ENCODE measurements around the gene PTTG1.

Gene PTTG1

GRCh38 chr5:160452795-160453194, 31.1 kb downstream of the PTTG1 start:
- in situ Hi-C loops (cut with HindIII; ENCODE audit: low sequenced_read_pairs) = no loop called here

- in situ Hi-C loops (cut with HindIII; ENCODE audit: low sequenced_read_pairs) = no loop called here
These were observed 32.1 kb downstream of the PTTG1 start for GRCh38 chr5:160453751-160454150.

- in situ Hi-C loops (cut with HindIII; ENCODE audit: low sequenced_read_pairs) = no loop called here
These were observed 33.9 kb downstream of the PTTG1 start for GRCh38 chr5:160455600-160455999.

DNA sequence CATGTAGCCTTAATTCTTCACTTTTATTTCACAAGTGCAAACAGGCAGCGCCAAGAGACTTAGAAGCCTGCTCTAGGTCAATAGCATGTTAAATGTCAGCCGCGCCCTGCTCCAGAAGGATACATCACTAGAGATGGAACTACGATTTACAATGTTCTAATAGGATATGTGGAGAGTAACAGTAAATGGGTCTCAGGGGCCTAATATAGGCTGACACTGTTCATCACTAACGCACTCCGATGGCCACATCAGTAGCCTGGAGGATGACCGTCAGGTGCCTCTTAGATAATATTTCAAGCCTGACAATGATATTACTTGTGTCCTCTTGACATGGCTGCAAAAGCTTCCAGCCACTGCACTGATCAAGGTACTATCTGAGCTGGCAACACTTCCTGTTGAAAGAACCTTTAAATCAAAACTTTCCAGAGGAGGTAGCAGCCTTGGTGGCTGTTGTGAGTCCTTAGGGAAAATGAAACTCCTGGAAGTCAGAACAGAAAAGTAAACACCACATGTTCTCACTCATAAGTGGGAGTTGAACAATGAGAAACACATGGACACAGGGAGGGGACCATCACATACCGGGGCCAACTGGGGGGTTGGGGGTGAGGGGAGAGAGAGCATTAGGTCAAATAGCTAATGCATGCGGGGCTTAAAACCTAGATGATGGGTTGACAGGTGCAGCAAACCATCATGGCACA, 35.0 kb downstream of the PTTG1 start:
- in situ Hi-C loops (cut with HindIII; ENCODE audit: low sequenced_read_pairs) = no loop called here

GRCh38 chr5:160457252-160457651, 35.6 kb downstream of the PTTG1 start:
- in situ Hi-C loops (cut with HindIII; ENCODE audit: low sequenced_read_pairs) = no loop called here

DNA sequence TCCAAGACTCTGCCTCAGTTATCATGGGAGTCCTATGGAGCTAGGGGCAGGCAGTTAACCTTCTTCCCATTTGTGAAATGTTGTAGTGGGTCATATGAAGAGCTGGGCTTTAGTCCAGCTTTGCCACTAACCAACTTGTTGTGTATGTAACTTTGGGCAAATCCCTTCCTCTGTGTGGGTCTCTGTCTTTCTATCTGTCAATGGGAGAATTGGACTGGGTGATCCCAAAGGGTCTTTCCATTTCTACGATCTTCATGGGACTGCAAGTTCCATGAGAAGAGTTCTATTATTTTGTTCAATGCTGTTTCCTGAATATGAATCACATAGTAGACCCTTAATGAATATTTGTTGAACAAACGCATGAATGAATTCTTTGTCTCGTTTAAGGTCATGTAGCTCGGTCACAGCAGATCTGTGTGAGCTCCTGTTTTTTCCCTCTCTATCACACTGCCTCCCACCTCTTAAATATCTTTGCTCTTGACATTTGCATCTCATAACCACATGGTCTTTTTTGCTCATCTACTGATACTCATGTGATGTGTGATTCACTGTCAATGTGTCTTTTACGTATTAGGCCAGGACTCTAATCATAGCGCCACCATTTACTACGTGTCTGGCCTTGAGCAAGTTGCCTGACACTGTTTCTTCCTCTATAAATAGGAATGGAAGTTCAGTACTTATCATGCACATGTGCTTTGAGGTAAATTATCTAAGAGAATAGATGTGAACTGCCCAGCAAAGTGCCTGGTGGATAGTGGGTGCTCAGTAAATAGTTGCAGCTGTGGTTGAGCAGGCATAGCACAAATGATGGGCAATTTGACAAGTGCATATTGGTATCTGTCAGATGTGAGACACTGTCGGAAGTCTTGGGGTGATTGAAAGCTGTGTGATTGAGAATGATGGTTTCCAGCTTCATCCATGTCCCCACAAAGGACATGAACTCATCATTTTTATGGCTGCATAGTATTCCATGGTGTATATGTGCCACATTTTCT, 37.4 kb downstream of the PTTG1 start:
- in situ Hi-C loops (cut with HindIII; ENCODE audit: low sequenced_read_pairs) = no loop called here

- in situ Hi-C loops (cut with HindIII; ENCODE audit: low sequenced_read_pairs) = no loop called here
These were observed 38.9 kb downstream of the PTTG1 start for GRCh38 chr5:160460377-160461049.

DNA sequence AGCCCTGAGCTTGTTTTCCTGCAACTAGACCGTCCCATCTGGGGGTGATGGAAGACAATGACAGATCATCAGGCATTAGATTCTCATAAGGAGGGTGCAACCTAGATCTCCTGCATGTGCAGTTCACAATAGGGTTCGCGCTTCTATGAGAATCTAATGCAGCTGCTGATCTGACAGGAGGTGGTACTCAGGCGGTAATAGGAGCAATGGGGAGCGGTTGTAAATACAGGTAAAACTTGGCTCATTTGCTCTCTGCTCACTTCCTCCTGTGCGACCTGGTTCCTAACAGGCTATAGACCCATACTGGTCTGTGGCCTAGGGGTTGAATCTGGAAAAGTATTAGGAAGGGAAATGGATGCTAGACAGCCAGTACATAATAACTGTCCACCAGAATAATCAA, 39.7 kb downstream of the PTTG1 start:
- in situ Hi-C loops (cut with HindIII; ENCODE audit: low sequenced_read_pairs) = no loop called here

GRCh38 chr5:160462167-160462566, 40.5 kb downstream of the PTTG1 start:
- in situ Hi-C loops (cut with HindIII; ENCODE audit: low sequenced_read_pairs) = no loop called here

- in situ Hi-C loops (cut with HindIII; ENCODE audit: low sequenced_read_pairs) = no loop called here
These were observed 41.6 kb downstream of the PTTG1 start for GRCh38 chr5:160463227-160463626.

DNA sequence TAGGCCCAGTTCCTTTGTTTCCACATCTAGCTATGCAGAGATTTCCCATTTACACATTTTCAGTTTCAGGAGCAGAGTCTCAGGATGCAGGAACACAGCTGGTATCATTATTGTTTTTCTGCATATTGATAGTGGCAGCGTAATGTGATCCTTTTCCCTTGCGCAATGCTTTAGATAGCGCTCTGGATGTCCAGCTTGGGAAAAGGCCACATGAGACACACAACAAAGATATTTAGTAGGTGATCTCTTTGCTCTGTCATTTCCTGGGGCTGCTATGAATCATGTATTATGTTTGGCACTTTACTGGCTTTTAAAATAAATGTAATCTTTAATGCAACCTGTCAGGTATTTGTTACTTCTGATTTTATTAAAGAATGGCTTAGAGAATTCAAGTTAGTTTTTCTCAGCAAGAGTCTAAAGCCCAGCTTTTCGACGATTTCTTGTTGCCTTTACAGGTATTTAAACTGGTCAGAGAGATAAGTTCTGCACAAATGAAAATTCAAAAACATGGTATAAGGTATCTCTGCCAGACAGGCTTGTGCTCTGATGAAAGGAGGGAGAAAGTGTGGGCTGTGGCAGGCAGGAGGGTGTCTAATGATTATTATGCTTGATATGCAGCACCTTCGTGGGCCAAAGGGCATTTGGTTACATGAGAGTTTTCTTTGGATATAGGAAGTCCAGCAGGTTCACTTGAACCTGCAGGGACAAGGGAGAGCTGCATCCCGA, 42.2 kb downstream of the PTTG1 start:
- in situ Hi-C loops (cut with HindIII; ENCODE audit: low sequenced_read_pairs) = no loop called here

DNA sequence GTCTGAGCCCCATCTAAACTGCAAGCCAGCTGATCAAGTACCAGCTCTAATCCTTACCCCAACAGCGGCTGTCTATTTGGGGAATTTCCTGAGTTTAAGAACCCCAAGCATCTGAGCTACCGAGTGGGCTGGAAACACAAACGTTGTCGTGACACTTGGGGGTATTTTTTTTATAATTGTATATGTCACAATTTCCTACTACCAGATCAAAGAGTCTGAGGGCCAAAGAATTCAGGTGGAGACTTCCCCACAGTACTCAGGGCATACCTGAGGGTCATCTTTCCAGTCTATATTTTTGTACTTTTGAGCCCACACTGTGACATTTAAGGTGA, 42.8 kb downstream of the PTTG1 start:
- in situ Hi-C loops (cut with HindIII; ENCODE audit: low sequenced_read_pairs) = no loop called here

- in situ Hi-C loops (cut with HindIII; ENCODE audit: low sequenced_read_pairs) = no loop called here
These were observed 44.5 kb downstream of the PTTG1 start for GRCh38 chr5:160466116-160466515.

GRCh38 chr5:160466889-160467554, 45.4 kb downstream of the PTTG1 start:
- in situ Hi-C loops (cut with HindIII; ENCODE audit: low sequenced_read_pairs) = no loop called here

GRCh38 chr5:160467555-160468362, 46.1 kb downstream of the PTTG1 start:
- in situ Hi-C loops (cut with HindIII; ENCODE audit: low sequenced_read_pairs) = no loop called here

DNA sequence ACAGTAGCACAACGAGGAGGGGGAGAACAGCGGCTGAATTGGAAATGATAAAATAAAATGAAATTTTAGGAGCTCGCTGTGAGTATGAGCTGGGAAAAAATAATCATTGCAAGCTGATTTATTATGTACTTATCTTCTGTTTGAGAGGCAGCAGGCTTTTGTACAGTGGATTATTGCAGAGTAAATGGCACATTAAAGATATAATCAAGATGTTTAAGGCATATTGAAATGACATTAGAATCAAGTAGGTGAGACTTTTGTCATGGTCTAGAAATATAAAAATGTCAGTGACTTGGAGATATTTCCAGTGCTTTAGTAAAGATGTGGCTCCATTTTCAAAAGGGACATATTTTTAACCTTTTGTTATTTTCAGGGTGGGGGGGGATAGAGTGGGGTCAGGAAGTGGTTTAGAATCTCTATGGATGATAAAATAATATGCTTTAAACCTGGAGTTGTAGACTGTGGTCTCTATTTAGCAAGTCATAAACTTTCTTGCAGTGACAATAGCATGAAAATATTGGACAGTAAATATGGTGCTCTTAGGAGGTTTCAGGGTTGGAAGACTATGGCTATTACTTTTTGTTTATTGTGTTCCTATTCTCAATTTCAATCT, 46.8 kb downstream of the PTTG1 start:
- in situ Hi-C loops (cut with HindIII; ENCODE audit: low sequenced_read_pairs) = no loop called here

DNA sequence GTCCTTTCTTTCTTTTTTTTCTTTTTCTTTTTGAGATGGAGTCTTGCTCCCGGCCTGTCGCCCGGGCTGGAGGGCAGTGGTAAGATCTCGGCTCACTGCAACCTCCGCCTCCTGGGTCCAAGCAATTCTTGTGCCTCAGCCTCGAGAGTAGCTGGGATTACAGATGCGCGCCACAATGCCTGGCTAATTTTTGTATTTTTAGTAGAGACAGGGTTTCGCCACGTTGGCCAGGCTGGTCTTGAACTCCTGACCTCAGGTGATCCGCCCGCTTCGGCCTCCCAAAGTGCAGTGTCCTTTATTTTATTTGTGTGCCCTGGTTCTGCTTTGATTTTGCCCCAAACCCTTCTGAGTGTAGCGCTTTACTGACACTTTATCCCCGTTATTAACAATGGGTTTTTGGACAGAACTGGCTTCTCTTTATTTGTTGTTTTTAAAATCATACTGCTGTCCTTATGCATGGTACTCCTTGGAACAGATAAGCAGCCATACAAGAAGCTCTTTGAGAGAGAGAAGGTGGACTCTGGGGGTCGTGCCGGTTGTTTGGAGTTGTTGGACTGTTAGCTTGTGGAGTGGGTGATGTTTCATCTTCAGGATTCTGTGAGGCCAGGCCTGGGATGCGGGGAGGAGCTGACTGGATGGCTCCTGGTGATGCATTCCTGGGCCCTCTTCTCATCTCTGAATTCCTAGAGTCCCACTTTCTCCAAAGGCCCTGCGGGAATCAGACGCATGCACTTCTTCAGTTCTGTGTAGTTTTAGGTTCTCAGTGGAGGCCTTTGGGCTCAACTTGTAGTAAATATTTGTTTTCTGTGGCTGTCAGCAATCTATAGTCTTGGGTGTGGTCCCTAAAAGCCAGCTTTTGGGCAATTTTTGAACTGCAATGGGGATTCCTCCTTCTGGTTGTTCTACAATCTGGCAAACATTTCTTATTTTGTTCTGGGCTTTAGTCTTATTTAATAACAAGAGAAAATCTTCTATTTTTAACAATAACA, 47.8 kb downstream of the PTTG1 start:
- in situ Hi-C loops (cut with HindIII; ENCODE audit: low sequenced_read_pairs) = no loop called here
